Choroid plexus epithelial cell (primary cell): ENCODE results near the gene AP2A2.
A peak's percentile ranks its signal among the peaks of the same experiment; 100 is the strongest.

Source experiments
- DNase-seq: peaks from one replicate; pipeline ENCODE4 v3.0.0-alpha.2; 2010; ENCODE audit warnings: low read depth
- H3K4me3 ChIP-seq: 2 replicates; pipeline ENCODE4 v1.5.1; 2011; ENCODE audit warnings: low read depth, mild to moderate bottlenecking, control low read depth, low read length, moderate library complexity
- TF ChIP-seq, protein P1 (sequence below): conservative IDR thresholded peaks from 2 replicates; pipeline ENCODE4 v1.5.1; 2011; ENCODE audit warnings: low read depth, mild to moderate bottlenecking, control low read depth, inconsistent platforms, low read length, moderate library complexity

The AP2A2 gene

DNA sequence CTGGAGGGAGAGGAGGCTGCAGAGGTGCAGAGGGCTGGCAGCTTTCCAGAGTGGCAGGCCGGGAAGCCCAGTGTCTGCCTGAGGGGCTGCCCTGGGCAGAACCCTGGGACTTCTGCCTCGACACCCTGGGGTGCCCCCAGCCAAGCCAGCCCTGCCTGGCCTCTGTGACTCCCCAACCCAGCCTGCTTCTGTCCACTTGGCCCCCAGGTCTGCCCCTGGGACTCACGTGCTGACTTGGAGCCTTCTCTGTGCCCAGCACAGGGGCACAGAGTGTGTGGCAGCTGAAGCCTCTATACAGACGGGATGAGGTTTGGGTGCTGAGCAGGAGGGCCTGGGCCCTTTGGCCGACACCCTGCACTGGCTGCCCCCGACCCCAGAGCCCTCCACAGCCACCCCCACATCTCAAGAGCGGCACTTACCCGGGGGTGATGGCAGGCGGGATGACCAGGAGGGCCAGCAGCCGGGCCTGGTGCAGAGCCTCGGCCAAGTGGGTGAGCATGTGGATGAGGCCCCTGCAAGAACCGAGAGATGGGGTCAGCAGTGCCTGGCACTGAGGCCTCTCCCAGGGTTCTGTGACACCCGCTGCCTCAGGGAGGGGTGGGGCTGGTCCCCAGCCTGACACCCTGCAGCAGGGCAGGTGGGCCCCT is 32.5 kb upstream of the AP2A2 start:
- H3K4me3 ChIP-seq, result no peak overlapping the region
- no peak for DNase-seq
- TF ChIP-seq, protein P1, sequence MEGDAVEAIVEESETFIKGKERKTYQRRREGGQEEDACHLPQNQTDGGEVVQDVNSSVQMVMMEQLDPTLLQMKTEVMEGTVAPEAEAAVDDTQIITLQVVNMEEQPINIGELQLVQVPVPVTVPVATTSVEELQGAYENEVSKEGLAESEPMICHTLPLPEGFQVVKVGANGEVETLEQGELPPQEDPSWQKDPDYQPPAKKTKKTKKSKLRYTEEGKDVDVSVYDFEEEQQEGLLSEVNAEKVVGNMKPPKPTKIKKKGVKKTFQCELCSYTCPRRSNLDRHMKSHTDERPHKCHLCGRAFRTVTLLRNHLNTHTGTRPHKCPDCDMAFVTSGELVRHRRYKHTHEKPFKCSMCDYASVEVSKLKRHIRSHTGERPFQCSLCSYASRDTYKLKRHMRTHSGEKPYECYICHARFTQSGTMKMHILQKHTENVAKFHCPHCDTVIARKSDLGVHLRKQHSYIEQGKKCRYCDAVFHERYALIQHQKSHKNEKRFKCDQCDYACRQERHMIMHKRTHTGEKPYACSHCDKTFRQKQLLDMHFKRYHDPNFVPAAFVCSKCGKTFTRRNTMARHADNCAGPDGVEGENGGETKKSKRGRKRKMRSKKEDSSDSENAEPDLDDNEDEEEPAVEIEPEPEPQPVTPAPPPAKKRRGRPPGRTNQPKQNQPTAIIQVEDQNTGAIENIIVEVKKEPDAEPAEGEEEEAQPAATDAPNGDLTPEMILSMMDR, result no peak

DNA sequence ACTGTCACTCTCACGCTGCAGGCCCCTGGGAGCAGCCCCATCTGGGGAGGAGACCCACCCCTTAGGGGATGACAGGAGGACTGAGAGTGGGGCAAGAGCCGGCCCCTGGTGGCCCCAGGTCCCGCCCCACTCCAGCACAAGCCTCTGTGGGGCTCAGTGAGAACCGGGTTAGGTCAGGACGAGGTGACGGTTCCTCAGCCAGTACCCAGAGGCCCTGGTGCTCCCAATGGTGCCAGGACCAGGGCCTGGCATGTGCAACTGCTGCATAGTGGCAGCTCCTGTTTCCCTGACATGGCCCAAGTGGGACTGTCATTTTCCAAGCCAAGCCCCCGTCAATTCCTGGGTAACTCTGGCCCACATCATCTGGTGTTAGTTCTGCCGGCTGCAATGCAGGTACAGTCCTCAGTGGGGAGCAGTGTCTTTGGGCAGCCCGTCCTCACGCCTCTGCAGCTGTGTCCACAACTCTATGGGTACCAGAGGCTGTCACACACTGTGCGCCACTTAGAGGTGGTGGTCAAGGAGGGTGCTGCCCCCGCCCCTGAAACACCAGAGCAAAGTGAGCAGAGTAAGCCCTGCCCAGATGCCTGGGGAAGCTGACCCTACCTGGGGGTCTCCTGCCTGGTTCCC is 31.0 kb upstream of the AP2A2 start:
- no peak for DNase-seq
- TF ChIP-seq, protein P1, result peak; percentile 34
- no peak overlapping the region for H3K4me3 ChIP-seq

DNA sequence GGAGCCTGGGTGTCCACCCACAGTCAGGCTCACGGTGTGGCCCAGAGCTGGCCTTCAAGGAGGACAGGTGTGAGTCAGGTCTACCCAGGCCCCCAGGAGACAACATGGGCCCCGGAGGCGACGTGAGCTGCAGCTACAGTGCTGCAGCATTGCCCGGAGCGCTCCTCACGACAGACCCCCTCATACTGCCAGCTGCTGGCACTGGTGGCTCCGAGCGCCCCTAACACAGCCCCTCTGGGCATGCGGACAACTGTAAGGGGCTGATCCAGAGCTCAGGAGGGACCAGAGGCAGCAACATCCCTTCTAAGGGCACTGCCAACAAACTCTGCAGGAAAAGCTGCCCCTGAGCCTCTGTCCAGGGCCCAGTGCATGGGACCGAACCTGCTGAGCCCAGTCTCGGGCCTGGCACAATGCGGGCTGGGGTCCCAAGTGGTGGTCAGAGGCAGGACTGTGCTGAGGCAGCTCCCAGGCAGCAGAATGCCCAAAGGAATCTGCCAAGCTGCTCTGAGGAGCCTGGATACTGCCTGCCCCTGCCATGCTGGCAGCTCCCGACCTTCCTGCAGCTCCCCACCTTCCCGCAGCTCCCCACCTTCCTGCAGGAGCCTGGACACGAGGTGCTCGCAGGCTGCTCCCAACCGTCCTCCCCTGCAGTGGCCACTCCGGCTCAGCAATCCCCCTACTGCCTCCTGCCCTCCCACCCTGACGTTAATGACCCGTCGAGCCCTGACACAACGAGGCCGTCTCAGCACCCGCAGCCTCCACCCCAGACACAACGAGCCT is 30.1 kb upstream of the AP2A2 start:
- H3K4me3 ChIP-seq, result no peak overlapping the region
- DNase-seq, result no peak
- TF ChIP-seq, protein P1, result no peak

DNA sequence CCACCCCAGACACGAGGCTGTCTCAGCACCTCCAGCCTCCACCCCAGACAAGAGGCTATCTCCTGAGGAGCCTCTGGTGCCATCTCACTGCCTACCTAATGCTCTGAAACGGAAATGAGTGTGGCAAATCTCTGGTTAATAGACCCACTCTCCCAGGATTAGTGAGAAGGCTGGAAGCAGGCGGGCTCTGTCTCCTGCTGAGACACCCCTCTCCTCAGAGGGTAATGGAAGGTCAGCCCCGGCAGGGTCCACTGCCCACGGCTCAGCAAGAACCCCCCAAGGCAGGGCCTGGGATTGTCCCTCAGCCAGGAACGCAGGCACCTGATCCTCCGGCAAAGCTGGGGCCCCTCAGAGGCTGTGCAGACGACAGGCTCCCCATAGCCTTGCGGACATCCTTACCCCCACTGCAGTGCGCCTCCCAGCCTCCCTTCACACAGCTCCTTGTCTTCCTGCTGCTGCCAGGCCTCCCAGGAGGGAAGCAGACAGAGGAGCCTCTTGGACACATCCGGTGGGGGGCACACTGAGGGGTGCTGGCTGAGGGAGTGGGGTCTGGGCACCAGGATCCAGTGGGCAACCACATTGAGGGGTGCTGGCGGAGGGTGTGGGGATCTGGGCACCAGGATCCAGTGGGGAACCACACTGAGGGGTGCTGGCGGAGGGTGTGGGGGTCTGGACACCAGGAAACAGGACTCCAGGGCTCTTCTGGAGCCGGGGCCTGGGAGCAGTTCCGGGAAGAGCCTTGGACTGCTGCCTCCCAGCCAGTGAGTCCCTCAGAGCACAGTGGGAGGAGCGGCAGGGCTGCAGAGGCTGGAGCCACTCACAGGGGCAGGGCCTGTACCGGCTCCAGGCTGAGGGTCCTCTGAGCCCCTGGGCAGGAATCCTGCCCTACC is 28.2 kb upstream of the AP2A2 start:
- TF ChIP-seq, protein P1, result no peak
- no peak for DNase-seq
- no peak overlapping the region for H3K4me3 ChIP-seq

DNA sequence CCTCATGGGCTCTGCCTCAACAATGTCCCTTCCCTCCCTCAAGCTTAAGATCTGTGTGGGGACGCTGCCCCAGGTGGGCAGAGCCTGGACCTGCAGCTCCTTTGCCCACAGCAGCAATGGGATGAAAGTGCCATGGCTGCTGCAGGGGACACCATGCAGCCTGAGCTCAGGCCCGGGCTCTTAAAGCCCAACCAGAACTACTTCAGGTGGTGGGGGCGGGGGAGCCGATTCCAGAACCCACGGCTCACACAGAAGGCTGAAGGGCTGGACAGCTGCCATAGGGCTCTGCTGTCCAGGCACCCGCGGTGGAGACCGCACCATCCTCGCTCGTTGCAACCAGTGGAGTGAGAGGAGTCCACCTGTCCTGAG is 27.5 kb upstream of the AP2A2 start:
- no peak overlapping the region for H3K4me3 ChIP-seq
- TF ChIP-seq, protein P1, result peak; percentile 60
- peak; percentile 56 for DNase-seq

DNA sequence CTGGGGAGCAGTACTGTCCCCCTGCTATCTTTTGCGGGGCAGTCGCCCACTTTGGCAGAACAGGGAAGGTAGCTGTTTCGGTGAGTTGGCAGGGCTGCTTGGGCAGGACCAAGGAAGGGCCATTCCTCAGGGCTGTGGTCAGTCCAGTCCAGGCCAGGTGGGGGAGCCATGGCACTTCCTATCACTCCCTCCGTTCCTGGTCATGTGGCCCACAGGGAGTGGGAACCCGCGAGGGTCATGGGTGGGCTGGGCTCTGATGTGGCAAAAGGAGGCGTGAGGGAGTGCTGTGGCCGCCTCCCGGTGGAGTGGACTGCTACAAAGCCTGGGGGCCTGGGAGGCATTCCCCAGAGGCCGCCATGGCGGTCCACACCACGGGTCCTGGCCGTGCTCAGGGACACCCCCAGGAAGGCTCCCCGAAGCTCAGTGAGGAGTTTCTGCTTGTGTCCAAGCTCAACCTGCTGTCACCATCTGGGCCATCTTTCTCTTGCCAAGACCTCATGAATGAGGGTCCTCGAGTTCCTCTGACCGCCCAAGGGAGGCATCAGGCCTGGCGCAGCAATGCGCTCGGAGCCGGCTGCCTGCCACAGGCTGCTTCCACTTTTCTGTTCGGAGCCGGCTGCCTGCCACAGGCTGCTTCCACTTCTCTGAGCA is 27.0 kb upstream of the AP2A2 start:
- TF ChIP-seq, protein P1, result peak; percentile 52
- peak; percentile 47 for DNase-seq
- H3K4me3 ChIP-seq, result no peak overlapping the region
